A673 (cell line): ENCODE results near the gene RALBP1. TPM values are rescaled to one million over a fixed set of nuclear protein-coding genes. Genes with fewer than 3 reads are reported as not detected.
A peak's percentile ranks its signal among the peaks of the same experiment; 100 is the strongest.

Experiments used
- BruUV-seq: library from RNA; stranded (reverse); fragments of 400-500 nt; replicated peaks from 2 replicates; lab custom pipeline; 2021; lab: Mats Ljungman, UMichigan
- CTCF ChIA-PET: fragments of 300-600 bp; sonication (Branson Sonifier 250); formaldehyde crosslinking; loops from one replicate; lab custom pipeline; 2022; ENCODE audit warnings: antibody characterized with exemption; lab: Charles Lee
- POLR2A ChIA-PET: fragments of 300-600 bp; sonication (Branson Sonifier 250); formaldehyde crosslinking; loops from one replicate; lab custom pipeline; 2022; ENCODE audit warnings: antibody characterized with exemption; ENCODE audit not compliant: low non-redundant PET; lab: Charles Lee
- DNase-seq: peaks from one replicate; pipeline ENCODE4 v3.0.0-alpha.2; 2015; ENCODE audit warnings: low spot score
- H3K27ac ChIP-seq: fragments of 200-600 bp; sonication (generic); 2 replicates; pipeline ENCODE4 v1.5.1; 2016; ENCODE audit warnings: mixed run types, low read depth, mild to moderate bottlenecking, mixed read lengths, antibody characterized with exemption, low read length; ENCODE audit not compliant: poor library complexity, severe bottlenecking
- H3K27me3 ChIP-seq: fragments of 200-600 bp; sonication (generic); replicated peaks from 2 replicates; pipeline ENCODE4 v1.6.1; 2017; ENCODE audit warnings: mixed run types, low read depth, mild to moderate bottlenecking, mixed read lengths, antibody characterized with exemption, low read length; ENCODE audit not compliant: insufficient read depth, poor library complexity
- H3K36me3 ChIP-seq: fragments of 200-600 bp; sonication (generic); 2 replicates; pipeline ENCODE4 v1.6.1; 2016; ENCODE audit warnings: mixed run types, mild to moderate bottlenecking, mixed read lengths, antibody characterized with exemption, low read length; ENCODE audit not compliant: insufficient read depth, poor library complexity, severe bottlenecking
- H3K4me1 ChIP-seq: fragments of 200-600 bp; sonication (generic); 2 replicates; pipeline ENCODE4 v1.6.1; 2017; ENCODE audit warnings: mixed run types, mild to moderate bottlenecking, mixed read lengths, antibody characterized with exemption, low read length; ENCODE audit not compliant: insufficient read depth, poor library complexity, severe bottlenecking
- H3K4me3 ChIP-seq: fragments of 200-600 bp; sonication (generic); 2 replicates; pipeline ENCODE4 v1.5.1; 2016; ENCODE audit warnings: low read depth, mixed run types, mild to moderate bottlenecking, mixed read lengths, low read length; ENCODE audit not compliant: poor library complexity, severe bottlenecking
- H3K9me3 ChIP-seq: fragments of 200-600 bp; sonication (generic); 2 replicates; pipeline ENCODE4 v1.6.1; 2016; ENCODE audit warnings: mixed run types, low read depth, mild to moderate bottlenecking, mixed read lengths, antibody characterized with exemption, low read length; ENCODE audit not compliant: poor library complexity, severe bottlenecking
- CTCF ChIP-seq: fragments of 300-800, 200-600 bp; sonication (generic); conservative IDR thresholded peaks from 2 replicates; pipeline ENCODE4 v1.5.1; 2017; ENCODE audit warnings: low read depth, mild to moderate bottlenecking, antibody characterized with exemption, low read length, moderate library complexity, mixed read lengths
- EZH2 ChIP-seq: fragments of 200-600 bp; sonication (generic); IDR thresholded peaks from 2 replicates; pipeline ENCODE4 v1.6.1; 2017; ENCODE audit warnings: borderline replicate concordance, low read depth, mild to moderate bottlenecking, mixed read lengths, antibody characterized with exemption, low read length; ENCODE audit not compliant: poor library complexity, severe bottlenecking
- intact Hi-C: fragments of 100-400 bp; cut with micrococcal nuclease; formaldehyde crosslinking; loops from one replicate; pipeline ENCODE4 v1.10.0; 2022; ENCODE audit not compliant: unreplicated experiment
- total RNA-seq: library from RNA; stranded (reverse); gene quantifications from 2 replicates; pipeline ENCODE4 v1.2.3, GENCODE V29; 2021

Gene RALBP1
- total RNA-seq, 1 experiment from 2014 or later, result 53.5 TPM

GRCh38 chr18:9436206-9436929 lies 38.9 kb upstream of the RALBP1 start:
- DNase-seq, result no peak
- CTCF ChIA-PET, result no interaction called here
- no TSS peak for BruUV-seq

GRCh38 chr18:9437021-9437437 lies 38.3 kb upstream of the RALBP1 start:
- Histone ChIP-seq H3K27me3 (no peaks in the 10 kb centered on the region), H3K4me1 (peaks cover 3% of the 10 kb centered on the region), H3K36me3 (no peaks in the 10 kb centered on the region), H3K9me3 (no peaks in the 10 kb centered on the region), H3K4me3 (no peak overlapping the region), H3K27ac (peak overlapping the region; percentile 4)
- intact Hi-C loops, result no loop called here
- no TSS peak for BruUV-seq
- POLR2A ChIA-PET, result no interaction called here
- CTCF ChIA-PET, result no interaction called here
- peak; percentile 22 for DNase-seq
- no peak for TF ChIP-seq EZH2
- TF ChIP-seq CTCF, result no peak

More at GRCh38 chr18:9436206-9436929, 38.9 kb upstream of the RALBP1 start:
- TF ChIP-seq EZH2 (no peak), CTCF (no peak)
- Histone ChIP-seq H3K27me3 (no peaks in the 10 kb centered on the region), H3K27ac (peak overlapping the region; percentile 4), H3K9me3 (no peaks in the 10 kb centered on the region), H3K4me3 (no peak overlapping the region), H3K36me3 (no peaks in the 10 kb centered on the region), H3K4me1 (peaks cover 3% of the 10 kb centered on the region)
- intact Hi-C loops, result no loop called here
- POLR2A ChIA-PET, result no interaction called here

- H3K36me3 ChIP-seq, result no peaks in the 10 kb centered on the region
- H3K9me3 ChIP-seq, result no peaks in the 10 kb centered on the region
- DNase-seq, result no peak
- H3K4me3 ChIP-seq, result no peak overlapping the region
- ChIA-PET CTCF (no interaction called here), POLR2A (no interaction called here)
- H3K27ac ChIP-seq, result no peak overlapping the region
- peaks cover 3% of the 10 kb centered on the region for H3K4me1 ChIP-seq
- BruUV-seq, result no TSS peak
- no peaks in the 10 kb centered on the region for H3K27me3 ChIP-seq
- no peak for TF ChIP-seq EZH2
- intact Hi-C loops, result no loop called here
Measured at GRCh38 chr18:9437672-9438071, 37.6 kb upstream of the RALBP1 start.
